T-helper 1 cell (primary cell): ENCODE data around the gene METTL25.

Source experiments
- DNase-seq, 5 donors: peaks; one replicate each; pipeline ENCODE4 v3.0.0-alpha.2; 2012 to 2020

METTL25 gene

GRCh38 chr12:82406651-82407050 lies 48.3 kb downstream of the METTL25 start:
- DNase-seq, result no peak

GRCh38 chr12:82407481-82407880 lies 49.2 kb downstream of the METTL25 start:
- DNase-seq, result no peak

DNA sequence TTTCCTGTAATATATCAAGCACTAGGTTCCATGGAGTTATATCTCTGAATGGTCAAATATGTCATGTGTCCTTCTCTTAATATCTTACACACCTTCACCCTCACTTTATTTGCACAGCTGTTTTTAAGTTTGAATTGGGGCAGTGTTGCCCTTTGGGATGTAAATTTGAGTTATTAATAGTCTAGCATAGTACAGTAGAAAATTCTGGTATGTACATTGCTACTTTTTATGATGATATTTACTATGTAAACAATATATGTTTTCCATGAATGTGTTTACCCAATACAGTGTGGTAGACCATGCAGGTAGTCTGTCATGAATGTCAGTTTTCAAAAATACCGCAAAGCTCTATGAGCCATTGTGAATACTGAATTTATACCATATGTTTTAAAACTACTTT lies 50.5 kb downstream of the METTL25 start:
- no peak for DNase-seq

DNA sequence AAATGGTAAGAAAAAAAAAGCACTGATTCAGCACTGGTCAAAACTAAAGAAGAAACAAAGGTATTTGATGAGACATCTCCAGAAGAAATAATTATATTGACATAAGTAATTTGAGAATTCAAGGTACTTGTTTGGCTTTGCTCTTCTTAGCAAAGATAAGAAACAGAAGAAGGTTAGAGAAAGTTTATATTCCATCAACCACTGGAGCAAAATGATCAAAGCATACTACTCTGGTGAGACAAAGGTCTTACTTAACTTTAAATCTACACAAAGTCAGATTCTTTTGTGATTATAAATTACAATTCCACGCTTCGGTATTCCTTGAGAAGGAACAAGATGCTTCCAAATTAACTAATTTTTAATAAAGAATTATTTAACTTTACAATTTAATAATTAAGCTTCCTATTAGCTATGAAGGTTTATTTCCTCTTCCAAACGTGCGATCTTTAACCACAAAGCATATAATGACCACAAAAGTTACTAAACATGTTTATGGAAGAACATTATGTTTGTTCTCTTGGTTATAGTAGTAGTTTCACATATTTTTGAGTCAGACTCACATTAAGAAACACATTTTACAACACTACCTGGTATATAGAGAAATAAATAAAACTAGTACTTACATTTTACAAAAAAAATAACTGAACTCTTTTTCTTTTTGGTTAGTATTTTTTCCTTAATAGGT lies 53.4 kb downstream of the METTL25 start:
- no peak for DNase-seq

GRCh38 chr12:82412246-82412645 lies 53.9 kb downstream of the METTL25 start:
- DNase-seq, result no peak

DNA sequence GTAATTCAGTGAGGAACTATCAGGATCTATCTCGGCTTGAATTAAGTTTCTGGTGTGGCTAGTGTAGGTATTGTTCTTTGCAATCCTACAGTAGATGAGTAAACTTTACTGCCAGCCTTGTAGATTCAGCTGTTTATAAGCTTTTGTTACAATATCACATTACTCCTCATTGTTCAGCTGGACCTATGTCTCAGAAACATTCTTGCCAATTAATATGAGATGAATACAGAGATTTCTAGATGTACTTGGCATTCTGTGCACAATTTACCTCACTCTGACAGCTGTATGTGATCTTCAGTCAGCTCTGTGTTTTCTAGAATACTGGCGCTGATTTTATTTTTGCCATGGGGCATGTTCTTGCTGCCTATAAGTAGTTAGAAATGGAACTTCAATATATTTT lies 55.7 kb downstream of the METTL25 start:
- no peak for DNase-seq

DNA sequence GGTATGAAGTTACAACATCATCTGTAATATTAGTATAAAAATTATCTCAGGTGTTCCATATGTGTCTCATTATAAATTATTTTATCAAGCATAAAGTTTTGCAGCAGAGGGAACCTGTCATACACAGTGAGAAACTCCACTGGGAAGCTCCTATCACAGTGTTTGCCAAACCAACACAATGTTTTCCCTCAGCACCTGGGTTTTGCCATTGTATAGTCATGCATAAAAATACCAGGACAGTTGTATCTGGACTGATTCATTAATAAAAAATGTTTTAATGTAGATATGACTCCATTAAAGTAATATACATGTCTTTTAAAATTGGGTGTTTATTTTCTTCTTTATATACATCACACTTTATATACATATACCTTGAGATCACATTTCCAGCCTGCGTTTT lies 56.6 kb downstream of the METTL25 start:
- no peak for DNase-seq

DNA sequence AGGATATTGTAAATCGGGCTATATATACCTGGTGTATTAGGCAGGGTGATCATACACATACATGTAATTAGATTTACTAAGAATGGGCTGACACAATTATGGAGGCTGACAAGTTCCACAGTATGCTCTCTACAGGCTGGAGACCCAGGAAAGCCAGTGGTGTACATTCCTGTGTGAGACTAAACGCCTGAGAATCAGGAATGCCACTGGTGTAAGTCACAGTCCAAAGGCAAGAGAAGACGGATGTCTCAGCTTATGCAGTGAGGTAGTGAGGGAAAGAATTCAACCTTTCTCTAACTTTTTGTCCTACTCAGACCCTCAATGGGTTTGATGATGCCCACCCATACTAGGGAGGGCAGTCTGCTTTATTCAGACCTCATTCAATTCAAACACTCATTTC lies 57.1 kb downstream of the METTL25 start:
- no peak for DNase-seq

DNA sequence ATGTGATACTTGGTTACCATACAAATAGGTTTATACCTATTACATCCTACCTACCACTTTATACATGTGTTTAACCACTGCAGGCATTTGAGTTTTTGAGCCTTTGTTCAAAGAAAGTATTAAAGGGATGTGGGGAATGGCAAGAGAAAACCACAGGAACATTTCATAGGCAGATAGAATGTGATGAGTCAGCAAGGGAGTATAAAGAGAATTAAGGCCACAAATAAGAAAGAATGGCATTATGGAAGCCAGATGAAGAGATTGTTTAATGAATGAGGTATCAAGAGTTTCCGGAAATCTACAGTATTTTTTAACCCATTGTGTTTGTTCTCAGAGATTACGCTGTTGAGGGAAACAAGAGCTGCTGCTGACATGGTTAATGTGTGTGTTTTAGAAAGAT lies 66.9 kb downstream of the METTL25 start:
- DNase-seq, result no peak

DNA sequence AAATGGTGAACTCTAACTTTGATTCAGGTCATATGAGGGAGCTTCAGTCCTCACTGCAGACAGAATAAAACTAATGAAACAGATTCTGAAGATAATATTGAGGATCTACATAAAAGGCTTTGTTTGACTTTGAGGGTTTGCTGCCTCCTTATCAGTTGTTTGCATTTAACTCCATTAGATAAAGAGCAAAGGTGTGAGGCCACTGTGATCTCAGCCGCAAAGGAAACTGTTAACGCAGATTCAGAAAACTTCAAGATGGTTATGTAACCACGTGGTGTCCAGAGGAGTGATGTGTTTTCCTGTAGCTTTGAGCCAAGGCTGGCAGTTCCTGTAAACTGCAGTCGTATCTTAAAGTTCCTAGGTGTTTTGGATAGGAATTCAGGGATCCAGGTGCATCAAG lies 67.8 kb downstream of the METTL25 start:
- DNase-seq, result no peak

DNA sequence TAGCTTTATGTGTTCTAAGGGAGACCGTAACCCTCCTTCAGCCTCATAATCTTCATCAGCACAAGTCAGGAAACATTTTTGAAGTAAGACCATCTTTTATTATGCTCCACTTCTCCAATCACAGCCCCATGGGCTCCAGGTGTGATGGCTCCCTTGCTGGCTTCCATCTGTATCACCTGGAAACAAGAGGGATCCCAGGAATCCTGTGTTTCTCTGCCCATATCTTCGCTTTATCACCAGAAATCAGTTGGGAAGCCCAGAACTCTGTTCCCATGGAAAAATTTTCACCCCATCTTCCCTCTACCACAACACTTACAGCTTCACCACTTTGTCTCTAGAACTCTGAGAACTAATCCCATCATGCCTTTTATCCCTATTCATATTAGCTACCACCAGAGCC lies 68.3 kb downstream of the METTL25 start:
- DNase-seq, result no peak

DNA sequence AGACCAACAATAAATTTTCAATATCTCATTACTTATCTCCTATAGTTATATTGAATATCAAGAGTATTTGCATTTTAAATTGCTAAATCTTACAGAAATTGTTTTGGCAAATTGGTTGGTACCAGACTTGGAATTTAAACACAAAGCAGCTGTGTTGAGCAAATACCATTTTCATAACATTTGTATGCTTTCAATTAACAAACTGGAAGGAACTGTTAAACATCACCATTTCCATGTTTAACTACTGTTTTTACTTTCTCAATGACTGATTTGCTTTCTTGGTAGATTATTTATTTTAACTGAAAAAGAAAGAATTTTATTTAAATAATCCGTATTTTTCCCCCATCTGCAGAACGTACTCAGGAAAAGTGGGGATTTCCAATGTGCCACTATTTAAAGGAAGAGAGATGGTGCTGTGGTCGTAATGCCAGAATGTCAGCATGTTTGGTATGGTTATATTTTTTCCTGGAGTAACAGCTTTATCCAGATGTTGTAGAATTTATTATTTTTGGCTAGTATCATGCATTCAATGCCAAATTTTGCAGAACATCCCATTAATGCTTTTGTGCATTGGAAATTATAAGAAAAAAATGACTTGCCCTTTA lies 72.3 kb downstream of the METTL25 start:
- DNase-seq, result no peak

GRCh38 chr12:82434392-82434911 lies 76.1 kb downstream of the METTL25 start:
- DNase-seq, result no peak

- no peak for DNase-seq
Measured at GRCh38 chr12:82436354-82436753, 78.0 kb downstream of the METTL25 start.

DNA sequence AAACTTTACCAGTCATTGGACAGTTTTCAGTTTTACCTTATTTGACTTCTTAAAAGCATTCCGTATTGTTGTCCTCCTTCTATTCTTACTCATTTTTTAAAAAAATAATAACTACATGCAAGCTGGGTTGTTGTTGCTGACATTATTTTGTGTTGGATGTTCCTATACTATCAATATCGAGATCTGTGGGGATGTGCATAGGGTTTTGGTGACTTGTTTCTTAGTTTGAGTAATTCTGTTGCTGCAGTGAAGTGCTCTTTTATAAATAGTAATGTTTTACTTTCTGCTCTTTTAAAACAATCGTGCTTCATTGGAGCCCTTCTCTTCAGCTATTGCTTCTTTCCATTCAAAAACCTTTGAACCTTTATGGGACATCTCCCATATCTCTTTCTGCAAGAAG lies 79.4 kb downstream of the METTL25 start:
- DNase-seq, result no peak

GRCh38 chr12:82438356-82438755 lies 80.0 kb downstream of the METTL25 start:
- DNase-seq, result no peak

- no peak for DNase-seq
Measured at GRCh38 chr12:82440885-82441284, 82.6 kb downstream of the METTL25 start.

DNA sequence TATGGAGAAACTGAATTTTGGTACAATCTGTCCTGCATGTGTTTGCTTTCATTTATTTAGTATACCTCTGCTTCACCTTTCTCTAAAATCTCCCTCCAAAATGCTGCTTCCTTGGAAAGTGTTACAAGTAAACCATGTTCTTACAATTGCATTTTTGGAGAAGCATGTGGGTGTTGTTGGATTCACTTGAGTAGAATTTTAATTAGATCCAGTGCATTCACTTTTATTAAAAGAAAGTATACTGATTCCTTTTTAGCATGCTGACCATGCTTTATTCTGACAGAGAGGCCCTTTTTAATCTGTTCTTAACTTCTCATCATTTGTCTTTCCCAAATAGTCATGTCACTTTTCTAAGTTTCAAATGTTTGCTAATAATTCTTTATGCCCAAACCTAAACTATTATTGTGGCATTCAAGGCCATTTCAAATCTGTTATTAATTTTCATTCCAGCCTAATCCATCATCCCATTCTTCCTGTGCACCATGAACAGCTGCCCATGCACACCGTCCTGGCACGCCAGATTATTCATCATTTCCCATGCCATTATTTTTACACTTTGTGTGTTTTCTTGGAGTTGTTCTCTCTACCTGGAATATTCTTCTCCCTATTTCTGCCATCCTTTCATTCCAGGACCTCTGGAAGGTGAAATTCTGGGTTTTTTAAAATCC lies 90.7 kb downstream of the METTL25 start:
- DNase-seq, result no peak

DNA sequence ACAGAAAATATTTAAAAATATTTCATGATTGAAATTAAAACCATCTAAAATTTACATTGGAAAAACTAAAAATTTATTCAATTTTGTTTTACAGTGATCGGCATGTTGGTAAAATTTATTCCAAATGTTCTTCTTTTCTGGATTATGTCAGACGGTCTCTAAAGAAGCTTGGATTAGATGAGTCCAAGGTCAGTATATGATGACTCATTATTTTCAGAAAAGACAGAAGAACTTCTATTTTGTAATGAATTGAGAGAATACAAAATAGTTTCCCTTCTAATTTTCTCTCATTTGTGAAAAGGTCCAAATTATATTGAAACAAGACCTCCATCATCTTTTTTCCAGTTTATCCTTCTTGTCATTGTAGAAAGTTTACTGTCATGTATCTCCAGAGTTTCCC lies 98.3 kb downstream of the METTL25 start:
- no peak for DNase-seq

- no peak for DNase-seq
Measured at GRCh38 chr12:82458101-82458500, 99.8 kb downstream of the METTL25 start.

DNA sequence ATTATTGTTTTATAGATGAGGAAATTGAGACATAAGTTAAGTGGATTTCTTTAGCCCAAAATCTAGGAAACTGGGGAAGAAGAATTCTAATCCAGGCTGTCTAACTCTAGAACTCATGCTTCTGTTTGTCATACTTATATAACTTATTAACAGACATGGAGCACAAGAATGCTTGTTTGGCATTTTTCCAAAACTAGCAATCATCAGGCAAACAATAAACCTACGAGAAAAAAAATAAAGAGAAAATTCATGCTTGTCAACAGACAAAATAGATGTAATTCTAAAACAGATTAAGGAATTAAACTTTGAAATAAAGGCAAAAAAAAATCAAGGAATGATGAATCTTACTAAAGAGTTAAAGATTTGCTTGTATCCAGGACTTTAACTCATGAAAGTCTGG lies 103.1 kb downstream of the METTL25 start:
- no peak for DNase-seq

GRCh38 chr12:82461836-82462235 lies 103.5 kb downstream of the METTL25 start:
- no peak for DNase-seq

- no peak for DNase-seq
Measured at GRCh38 chr12:82468563-82468962, 110.2 kb downstream of the METTL25 start.

DNA sequence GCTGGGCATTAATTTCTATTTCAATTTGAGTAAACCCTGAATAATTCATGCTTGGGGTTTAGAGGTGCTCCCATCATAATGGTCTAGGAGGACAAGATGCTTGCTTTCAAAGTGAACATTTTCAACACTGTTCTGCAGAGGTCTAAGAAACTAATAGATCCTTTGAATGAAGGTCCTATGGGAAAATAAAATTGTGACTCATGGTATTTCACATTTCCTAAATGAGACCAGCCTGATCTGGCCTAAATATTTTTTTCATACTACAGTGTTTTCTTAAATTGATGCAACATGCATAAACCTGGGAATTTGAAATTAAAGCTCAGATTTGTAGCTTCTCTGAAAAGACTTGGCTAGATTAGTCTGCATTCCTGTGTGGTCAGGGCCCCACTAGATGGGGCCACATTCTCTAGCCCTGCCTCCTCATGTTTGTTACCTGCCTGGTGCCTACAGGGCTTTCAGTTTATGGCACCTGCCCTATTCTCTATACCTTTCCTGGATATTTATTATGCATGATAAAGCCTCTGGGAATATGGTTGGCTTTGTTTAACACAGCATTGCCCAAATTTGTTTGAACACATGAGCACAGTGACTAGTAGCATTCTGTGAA lies 112.7 kb downstream of the METTL25 start:
- no peak for DNase-seq
